NT2/D1 (cell line): Measurements from ENCODE around the gene ST6GAL2.

Experiments used
- SUZ12 ChIP-seq: IDR thresholded peaks from 2 replicates; pipeline ENCODE4 v1.6.1; 2011; ENCODE audit not compliant: insufficient read length, insufficient read depth; ENCODE audit errors: extremely low read depth
- YY1 ChIP-seq: IDR thresholded peaks from 2 replicates; pipeline ENCODE4 v1.6.1; 2011; ENCODE audit not compliant: insufficient read length, insufficient read depth

DNA sequence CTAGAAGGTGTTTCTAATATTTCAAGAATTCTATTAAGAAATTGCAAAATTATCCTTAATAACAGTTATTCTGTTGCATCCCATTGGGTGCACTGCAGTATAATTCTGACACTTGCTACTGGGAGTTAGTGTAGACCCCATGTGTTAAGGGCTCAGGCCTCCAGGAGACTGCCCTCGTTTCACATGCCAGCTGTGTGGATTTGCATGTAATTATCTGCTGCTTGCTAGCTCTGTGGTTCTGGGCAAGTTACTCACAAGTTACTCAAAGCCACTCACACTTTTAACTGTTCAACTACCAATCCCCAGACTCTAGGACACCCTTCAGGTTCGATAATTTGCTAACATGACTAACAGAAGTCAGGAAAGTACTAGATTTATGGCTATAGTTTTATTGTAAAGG is 38.6 kb downstream of the ST6GAL2 start:
- TF ChIP-seq SUZ12 (no peak), YY1 (no peak)
